ENCODE results near the gene HTN1.
"Not testable (repeated sequence)": the region's sequence is repeated elsewhere in the genome, so short reads cannot be mapped to it uniquely, and the experiment has no call there.

HTN1 gene

DNA sequence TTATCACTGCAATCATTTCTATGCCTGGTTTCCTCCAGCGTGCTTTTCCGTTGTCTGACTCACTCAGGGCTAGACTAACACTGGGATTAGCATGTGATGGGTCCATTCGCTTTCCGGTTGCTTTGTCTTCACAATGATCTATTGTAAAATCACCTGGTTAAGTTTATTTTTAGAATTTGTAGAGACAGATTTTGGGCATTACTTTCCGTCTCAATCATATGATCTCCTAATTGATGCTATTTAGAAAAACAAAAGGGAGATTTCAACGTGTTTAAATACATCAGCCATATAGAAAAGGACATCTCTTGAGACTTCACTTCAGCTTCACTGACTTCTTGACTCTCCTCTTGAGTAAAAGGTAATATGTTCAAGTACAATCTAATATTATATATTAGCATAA is at the start of gene HTN1:
Gene HTN1, plus strand, starts transcription at position 301 of the 400 bp plus-strand sequence. CDS start 2,639 bp downstream, outside the sequence.
- H3K27me3 ChIP-seq (ENCODE audit: low read depth); H3K4me3 ChIP-seq; in situ Hi-C loops (cut with MboI; ENCODE audit: low sequenced_read_pairs); H3K36me3 ChIP-seq (replicated peaks); H3K4me1 ChIP-seq; DNase-seq (ENCODE audit: low spot score in 2 of 2); H3K9me3 ChIP-seq: not testable (repeated sequence)

DNA sequence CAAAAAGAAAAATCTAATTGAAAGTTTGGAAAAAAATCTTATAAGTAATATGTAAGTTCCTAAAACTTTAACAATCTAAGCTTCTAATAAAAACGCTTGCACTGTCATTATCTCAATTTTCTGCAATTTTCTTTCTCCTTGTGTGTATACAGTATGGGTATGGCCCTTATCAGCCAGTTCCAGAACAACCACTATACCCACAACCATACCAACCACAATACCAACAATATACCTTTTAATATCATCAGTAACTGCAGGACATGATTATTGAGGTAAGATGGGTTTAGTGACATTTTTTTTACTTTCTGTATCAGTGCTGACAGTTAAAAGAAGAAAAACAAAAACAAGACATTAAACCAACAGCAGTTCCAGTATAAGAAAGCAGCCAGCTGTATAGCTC is 49.5 kb upstream of the HTN1 start:
- no peaks in the 10 kb centered on the region for H3K4me1 ChIP-seq
- H3K27me3 ChIP-seq (ENCODE audit: low read depth) = no peaks in the 10 kb centered on the region
- in situ Hi-C loops (cut with MboI; ENCODE audit: low sequenced_read_pairs) = no loop called here
- no peaks in the 10 kb centered on the region for H3K9me3 ChIP-seq
- no peak overlapping the region for H3K4me3 ChIP-seq
- DNase-seq (ENCODE audit: low spot score in 2 of 2) = no peak
- no peaks in the 10 kb centered on the region for H3K36me3 ChIP-seq (replicated peaks)

DNA sequence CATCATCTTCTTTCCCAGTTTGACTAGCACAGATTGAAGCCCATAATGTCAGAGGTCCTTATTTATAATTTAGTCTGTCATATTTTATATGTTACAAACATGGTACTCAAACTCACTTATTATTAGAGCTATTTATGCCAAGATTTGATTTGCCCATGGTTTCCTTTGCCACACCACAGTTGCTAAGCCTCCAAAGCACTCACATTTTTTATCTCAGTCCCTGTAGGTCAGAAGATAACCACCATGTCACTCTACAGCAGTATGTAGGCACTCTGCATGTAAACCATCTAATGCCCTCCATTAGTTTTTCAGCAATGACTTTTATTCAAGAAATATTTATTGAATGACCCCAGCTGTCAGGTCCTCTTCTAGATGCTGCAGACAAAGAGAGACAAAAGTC is 47.7 kb upstream of the HTN1 start:
- in situ Hi-C loops (cut with MboI; ENCODE audit: low sequenced_read_pairs) = no loop called here
- H3K27me3 ChIP-seq (ENCODE audit: low read depth) = no peaks in the 10 kb centered on the region; the same call in 1 of the 2 replicates
- no peak overlapping the region for H3K4me3 ChIP-seq
- no peak for DNase-seq (ENCODE audit: low spot score in 2 of 2)
- H3K4me1 ChIP-seq = no peaks in the 10 kb centered on the region
- H3K36me3 ChIP-seq (replicated peaks) = no peaks in the 10 kb centered on the region
- H3K9me3 ChIP-seq = no peaks in the 10 kb centered on the region

DNA sequence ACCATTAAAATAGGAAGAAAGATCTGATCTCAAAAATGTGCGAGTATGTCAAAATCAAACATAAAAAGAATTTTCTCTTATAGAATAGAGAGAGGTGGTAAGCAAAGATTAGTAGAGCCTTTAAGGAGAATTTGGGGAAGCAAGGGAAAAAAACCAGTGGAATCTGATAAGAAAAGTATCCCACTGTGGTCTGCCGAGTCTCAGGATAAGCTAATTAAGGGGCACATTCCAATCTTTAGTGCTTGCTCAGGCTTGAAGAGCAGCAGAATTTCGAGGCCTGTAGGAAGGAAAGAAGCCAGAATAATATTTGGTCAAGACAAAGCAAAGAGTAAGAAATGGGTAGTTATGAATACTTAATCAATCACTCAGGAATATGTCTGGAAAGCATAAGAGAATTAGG is 41.5 kb upstream of the HTN1 start:
- DNase-seq (ENCODE audit: low spot score in 2 of 2) = no peak
- H3K36me3 ChIP-seq (replicated peaks) = no peaks in the 10 kb centered on the region
- in situ Hi-C loops (cut with MboI; ENCODE audit: low sequenced_read_pairs) = no loop called here

DNA sequence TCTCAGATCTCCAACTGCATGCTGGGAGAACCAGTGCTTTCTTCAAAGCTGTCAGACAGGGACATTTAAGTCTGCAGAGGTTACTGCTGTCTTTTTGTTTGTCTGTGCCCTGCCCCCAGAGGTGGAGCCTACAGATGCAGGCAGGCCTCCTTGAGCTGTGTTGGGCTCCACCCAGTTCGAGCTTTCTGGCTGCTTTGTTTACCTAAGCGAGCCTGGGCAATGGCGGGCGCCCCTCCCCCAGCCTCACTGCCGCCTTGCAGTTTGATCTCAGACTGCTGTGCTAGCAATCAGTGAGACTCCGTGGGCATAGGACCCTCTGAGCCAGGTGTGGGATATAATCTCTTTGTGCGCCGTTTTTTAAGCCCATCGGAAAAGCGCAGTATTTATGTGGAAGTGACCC is 31.2 kb upstream of the HTN1 start:
- in situ Hi-C loops (cut with MboI; ENCODE audit: low sequenced_read_pairs); H3K27me3 ChIP-seq (ENCODE audit: low read depth); H3K4me3 ChIP-seq; H3K36me3 ChIP-seq (replicated peaks); H3K4me1 ChIP-seq; H3K9me3 ChIP-seq: not testable (repeated sequence)
- DNase-seq (ENCODE audit: low spot score in 2 of 2) = peak in 1 of 2 experiments; percentile 39

More for the DNA sequence above, 41.5 kb upstream of the HTN1 start:
- Histone ChIP-seq H3K27me3 (ENCODE audit: low read depth) (no peaks in the 10 kb centered on the region; the same call in 1 of the 2 replicates), H3K4me1 (no peaks in the 10 kb centered on the region), H3K9me3 (no peaks in the 10 kb centered on the region), H3K4me3 (no peak overlapping the region)

DNA sequence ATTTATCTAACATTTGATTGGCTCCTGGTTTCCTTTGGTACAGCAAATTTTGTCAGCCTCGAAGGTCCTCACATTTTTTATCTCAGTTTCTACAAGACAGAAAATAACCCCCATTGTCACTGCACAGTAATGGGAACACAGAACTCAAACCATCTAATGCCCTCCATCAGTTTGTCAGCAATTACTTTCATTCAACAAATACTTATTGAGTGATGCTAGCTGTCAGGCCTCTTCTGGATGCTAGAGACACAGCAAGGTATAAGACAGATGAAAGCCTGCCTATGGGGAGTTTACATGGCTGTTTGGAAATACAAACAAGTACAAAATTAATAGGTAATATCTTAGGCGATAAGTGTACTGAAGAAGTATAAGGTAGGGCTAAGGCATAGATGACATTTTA is 27.0 kb upstream of the HTN1 start:
- H3K36me3 ChIP-seq (replicated peaks) = no peaks in the 10 kb centered on the region
- no peak overlapping the region for H3K4me3 ChIP-seq
- DNase-seq (ENCODE audit: low spot score in 2 of 2) = no peak
- H3K9me3 ChIP-seq = no peaks in the 10 kb centered on the region
- 0 out of 2 replicates have a peak, but pooled peaks cover 2% of the 10 kb centered on the region for H3K27me3 ChIP-seq (ENCODE audit: low read depth)
- no peaks in the 10 kb centered on the region for H3K4me1 ChIP-seq
- in situ Hi-C loops (cut with MboI; ENCODE audit: low sequenced_read_pairs) = no loop called here

DNA sequence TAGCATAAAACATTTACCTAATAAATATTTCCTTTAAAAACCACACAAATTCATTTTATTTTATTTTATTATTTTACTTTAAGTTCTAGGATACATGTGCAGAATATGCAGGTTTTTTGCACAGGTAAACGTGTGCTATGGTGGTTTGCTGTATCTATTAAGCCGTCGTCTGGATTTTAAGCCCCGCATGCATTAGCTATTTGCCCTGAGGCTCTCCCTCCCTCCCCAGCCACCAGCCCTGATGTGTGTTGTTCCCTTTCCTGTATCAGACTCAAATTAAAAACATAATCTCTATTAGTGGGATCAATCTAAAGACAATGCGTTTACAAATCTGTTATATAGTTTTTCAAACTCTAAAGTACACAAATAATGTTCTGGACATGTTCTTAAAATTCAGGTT is 23.2 kb upstream of the HTN1 start:
- in situ Hi-C loops (cut with MboI; ENCODE audit: low sequenced_read_pairs) = no loop called here
- no peaks in the 10 kb centered on the region for H3K36me3 ChIP-seq (replicated peaks)
- H3K4me1 ChIP-seq = no peaks in the 10 kb centered on the region
- DNase-seq (ENCODE audit: low spot score in 2 of 2) = no peak
- no peaks in the 10 kb centered on the region for H3K9me3 ChIP-seq
- H3K27me3 ChIP-seq (ENCODE audit: low read depth) = 0 out of 2 replicates have a peak, but pooled peaks cover 2% of the 10 kb centered on the region
- H3K4me3 ChIP-seq = no peak overlapping the region

DNA sequence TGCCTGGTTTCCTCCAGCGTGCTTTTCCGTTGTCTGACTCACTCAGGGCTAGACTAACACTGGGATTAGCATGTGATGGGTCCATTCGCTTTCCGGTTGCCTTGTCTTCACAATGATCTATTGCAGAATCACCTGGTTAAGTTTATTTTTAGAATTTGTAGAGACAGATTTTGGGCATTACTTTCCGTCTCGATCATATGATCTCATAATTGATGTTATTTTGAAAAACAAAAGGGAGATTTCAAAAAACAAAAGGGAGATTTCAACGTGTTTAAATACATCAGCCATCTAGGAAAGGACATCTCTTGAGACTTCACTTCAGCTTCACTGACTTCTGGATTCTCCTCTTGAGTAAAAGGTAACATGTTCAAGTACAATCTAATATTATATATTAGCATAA is 22.1 kb upstream of the HTN1 start, which contains the start of gene HTN3:
Gene HTN3, plus strand, starts transcription at position 301 of the 400 bp plus-strand sequence. CDS start 2,282 bp downstream, outside the sequence.
- H3K36me3 ChIP-seq (replicated peaks); in situ Hi-C loops (cut with MboI; ENCODE audit: low sequenced_read_pairs); H3K9me3 ChIP-seq; H3K4me3 ChIP-seq; H3K27me3 ChIP-seq (ENCODE audit: low read depth); H3K4me1 ChIP-seq; DNase-seq (ENCODE audit: low spot score in 2 of 2): not testable (repeated sequence)

DNA sequence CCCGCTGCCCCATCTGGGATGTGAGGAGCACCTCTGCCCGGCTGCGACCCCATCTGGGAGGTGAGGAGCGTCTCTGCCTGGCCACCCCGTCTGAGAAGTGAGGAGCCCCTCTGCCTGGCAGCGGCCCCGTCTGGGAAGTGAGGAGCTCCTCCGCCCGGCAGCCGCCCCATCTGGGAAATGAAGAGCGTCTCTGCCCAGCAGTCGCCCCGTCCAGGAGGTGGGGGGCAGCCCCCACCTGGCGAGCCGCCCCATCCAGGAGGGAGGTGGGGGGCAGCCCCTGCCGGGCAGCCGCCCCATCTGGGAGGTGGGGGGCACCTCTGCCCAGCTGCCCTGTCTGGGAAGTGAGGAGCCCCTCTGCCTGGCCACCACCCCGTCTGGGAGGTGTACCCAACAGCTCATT is 12.7 kb upstream of the HTN1 start:
- H3K4me1 ChIP-seq; DNase-seq (ENCODE audit: low spot score in 2 of 2); in situ Hi-C loops (cut with MboI; ENCODE audit: low sequenced_read_pairs); H3K27me3 ChIP-seq (ENCODE audit: low read depth); H3K36me3 ChIP-seq (replicated peaks); H3K4me3 ChIP-seq; H3K9me3 ChIP-seq: not testable (repeated sequence)

DNA sequence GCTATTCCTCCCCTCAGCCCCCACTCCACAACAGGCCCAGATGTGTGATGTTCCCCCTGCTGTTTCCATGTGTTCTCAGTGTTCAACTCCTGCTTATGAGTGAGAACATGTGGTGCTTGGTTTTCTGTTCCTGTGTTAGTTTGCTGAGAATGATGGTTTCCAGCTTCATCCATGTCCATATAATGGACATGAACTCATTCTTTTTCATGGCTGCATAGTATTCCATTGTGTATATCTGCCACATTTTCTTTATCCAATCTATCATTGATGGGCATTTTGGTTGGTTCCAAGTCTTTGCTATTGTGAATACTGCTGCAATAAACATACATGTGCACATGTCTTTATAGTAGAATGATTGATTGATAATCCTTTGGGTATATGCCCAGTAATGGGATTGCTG is 10.3 kb upstream of the HTN1 start:
- H3K36me3 ChIP-seq (replicated peaks); H3K9me3 ChIP-seq; H3K27me3 ChIP-seq (ENCODE audit: low read depth); H3K4me3 ChIP-seq; DNase-seq (ENCODE audit: low spot score in 2 of 2); H3K4me1 ChIP-seq; in situ Hi-C loops (cut with MboI; ENCODE audit: low sequenced_read_pairs): not testable (repeated sequence)

DNA sequence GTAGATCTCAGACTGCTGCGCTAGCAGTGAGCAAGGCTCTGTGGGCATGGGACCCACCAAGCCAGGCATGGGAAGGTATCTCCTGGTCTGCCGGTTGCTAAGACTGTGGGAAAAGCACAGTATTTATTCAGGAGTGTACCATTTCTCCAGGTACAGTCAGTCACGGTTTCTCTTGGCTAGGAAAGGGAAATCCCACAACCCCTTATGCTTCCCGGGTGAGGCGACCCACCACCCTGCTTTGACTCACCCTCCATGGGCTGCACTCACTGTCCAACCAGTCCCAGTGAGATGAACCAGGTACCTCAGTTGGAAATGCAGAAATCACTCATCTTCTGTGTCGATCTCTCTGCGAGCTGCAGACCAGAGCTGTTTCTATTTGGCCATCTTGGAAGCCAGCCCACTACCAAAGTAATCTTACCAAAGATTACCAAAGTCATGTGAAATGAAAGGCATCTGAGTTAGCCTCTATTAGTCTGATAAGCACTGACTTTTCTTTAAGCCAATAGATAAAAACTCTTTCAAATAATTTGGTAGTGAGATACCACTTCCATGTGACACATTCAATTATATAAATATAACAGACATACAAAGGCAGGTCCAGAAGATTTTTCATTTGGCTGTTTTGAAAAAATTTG is 8.5 kb upstream of the HTN1 start:
- Histone ChIP-seq H3K9me3 (no peaks in the 10 kb centered on the region), H3K27me3 (ENCODE audit: low read depth) (no peaks in the 10 kb centered on the region), H3K36me3 (replicated peaks) (no peaks in the 10 kb centered on the region), H3K4me1 (no peaks in the 10 kb centered on the region), H3K4me3 (no peak overlapping the region)
- in situ Hi-C loops (cut with MboI; ENCODE audit: low sequenced_read_pairs) = no loop called here
- DNase-seq (ENCODE audit: low spot score in 2 of 2) = no peak

DNA sequence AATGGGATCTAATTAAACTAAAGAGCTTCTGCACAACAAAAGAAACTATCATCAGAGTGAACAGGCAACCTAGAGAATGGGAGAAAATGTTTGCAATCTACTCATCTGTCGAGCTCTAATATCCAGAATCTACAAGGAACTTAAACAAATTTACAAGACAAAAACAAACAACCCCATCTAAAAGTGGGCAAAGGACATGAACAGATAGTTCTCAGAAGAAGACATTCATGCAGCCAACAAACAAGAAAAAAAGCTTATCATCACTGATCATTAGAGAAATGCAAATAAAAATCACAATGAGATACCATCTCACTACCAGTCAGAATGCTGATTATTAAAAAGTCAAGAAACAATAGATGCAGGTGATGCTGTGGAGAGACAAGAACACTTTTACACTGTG is 6.3 kb downstream of the HTN1 start:
- in situ Hi-C loops (cut with MboI; ENCODE audit: low sequenced_read_pairs); H3K27me3 ChIP-seq (ENCODE audit: low read depth); H3K4me3 ChIP-seq; H3K9me3 ChIP-seq; H3K36me3 ChIP-seq (replicated peaks); DNase-seq (ENCODE audit: low spot score in 2 of 2): not testable (repeated sequence)
- peaks cover 11% of the 10 kb centered on the region for H3K4me1 ChIP-seq

DNA sequence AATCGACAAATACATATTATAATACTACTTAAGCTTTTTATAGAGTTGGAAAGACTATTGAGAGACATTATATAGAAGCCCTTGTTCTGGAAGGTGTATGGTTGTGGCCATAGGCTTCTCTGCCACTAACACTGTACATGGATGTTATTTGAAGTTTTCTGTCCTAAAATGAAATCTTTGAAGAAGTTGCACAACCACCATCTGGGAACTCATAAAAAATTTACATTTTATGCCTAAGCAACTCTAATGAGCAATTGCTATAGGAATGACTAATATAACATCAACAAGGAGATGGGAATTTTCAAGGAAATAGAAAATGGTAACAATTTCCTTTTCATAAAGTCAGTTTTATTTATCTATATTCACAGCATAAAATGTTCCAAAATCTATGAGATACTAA is 7.4 kb downstream of the HTN1 start:
- Histone ChIP-seq H3K9me3 (no peaks in the 10 kb centered on the region; the same call in 1 of the 2 replicates), H3K4me3 (no peak overlapping the region), H3K4me1 (peaks cover 11% of the 10 kb centered on the region), H3K27me3 (ENCODE audit: low read depth) (no peaks in the 10 kb centered on the region), H3K36me3 (replicated peaks) (no peaks in the 10 kb centered on the region)
- DNase-seq (ENCODE audit: low spot score in 2 of 2) = no peak
- in situ Hi-C loops (cut with MboI; ENCODE audit: low sequenced_read_pairs) = no loop called here

DNA sequence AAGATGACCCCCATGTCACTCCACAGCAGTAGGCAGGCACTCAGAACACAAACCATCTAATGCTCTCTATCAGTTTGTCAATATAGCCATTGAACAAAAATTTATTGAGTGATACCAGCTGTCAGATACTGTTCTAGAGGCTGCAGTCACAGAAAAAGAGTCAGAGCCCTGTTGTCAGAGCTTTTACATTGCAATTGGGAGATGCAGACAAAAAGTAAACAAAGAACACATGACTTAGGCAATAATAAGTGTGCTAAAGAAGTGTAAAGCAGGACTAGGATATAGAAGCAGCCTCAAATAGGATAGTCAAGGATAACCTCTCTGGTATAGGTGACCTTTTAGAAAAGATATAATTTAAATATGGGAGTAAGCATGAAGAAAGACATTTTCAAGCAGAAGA is 8.9 kb downstream of the HTN1 start:
- H3K36me3 ChIP-seq (replicated peaks) = no peaks in the 10 kb centered on the region
- H3K4me1 ChIP-seq = peaks cover 11% of the 10 kb centered on the region
- in situ Hi-C loops (cut with MboI; ENCODE audit: low sequenced_read_pairs) = no loop called here
- peak in 1 of 2 experiments; percentile 8 for DNase-seq (ENCODE audit: low spot score in 2 of 2)
- H3K27me3 ChIP-seq (ENCODE audit: low read depth) = no peaks in the 10 kb centered on the region
- H3K9me3 ChIP-seq = no peaks in the 10 kb centered on the region; the same call in 1 of the 2 replicates
- no peak overlapping the region for H3K4me3 ChIP-seq

DNA sequence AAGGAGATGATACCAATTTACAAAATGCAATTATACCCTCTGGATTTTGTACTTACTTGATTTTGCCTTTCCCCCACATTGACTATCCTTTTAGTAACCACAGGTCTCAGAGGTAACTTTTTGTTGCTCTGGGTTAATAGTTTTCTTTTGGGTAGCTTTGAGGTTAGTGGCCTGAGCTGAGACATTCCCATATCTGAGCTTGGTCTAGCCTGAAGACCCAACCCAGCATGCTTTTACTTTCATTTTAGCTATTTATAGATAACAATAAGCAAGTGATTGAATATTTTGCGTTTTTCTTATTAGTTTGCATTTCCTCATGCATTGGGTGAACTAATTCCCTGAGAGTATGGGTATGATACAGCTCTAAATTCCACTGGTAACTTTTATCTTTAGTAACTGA is 11.8 kb downstream of the HTN1 start:
- DNase-seq (ENCODE audit: low spot score in 2 of 2) = no peak
- in situ Hi-C loops (cut with MboI; ENCODE audit: low sequenced_read_pairs) = no loop called here
- no peaks in the 10 kb centered on the region for H3K27me3 ChIP-seq (ENCODE audit: low read depth)
- H3K4me3 ChIP-seq = no peak overlapping the region
- H3K36me3 ChIP-seq (replicated peaks) = no peaks in the 10 kb centered on the region
- no peaks in the 10 kb centered on the region; the same call in 1 of the 2 replicates for H3K9me3 ChIP-seq
- H3K4me1 ChIP-seq = peaks cover 11% of the 10 kb centered on the region

Data from HAP-1 (cell line).